GM04504 (cell line): ENCODE measurements around the gene CALN1.
"Not testable (repeated sequence)": the region's sequence is repeated elsewhere in the genome, so short reads cannot be mapped to it uniquely, and the experiment has no call there.

Source experiments
- DNase-seq: peaks from one replicate; pipeline ENCODE4 v3.0.0-alpha.2; 2012; ENCODE audit warnings: low read depth

CALN1 gene

DNA sequence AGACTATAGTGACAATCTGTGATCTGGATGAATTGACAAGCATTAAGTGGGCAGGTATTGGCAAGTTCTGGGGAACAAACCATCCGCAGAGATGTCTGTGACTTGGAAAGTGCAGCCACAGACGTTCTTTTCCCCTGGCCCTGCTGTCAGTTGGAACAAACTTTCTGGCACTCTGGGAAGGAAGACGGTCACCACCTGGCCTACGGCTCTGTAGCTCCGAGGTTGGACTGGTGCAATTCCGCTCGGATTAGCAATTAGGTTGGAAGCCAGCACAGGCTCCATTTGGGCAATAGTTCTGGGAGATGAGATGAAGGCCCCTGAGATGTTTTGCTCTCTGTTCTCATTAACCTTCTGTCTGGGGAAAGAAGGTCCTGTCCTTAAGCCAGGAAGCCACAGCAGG, 437.5 kb downstream of the CALN1 start:
- no peak for DNase-seq

DNA sequence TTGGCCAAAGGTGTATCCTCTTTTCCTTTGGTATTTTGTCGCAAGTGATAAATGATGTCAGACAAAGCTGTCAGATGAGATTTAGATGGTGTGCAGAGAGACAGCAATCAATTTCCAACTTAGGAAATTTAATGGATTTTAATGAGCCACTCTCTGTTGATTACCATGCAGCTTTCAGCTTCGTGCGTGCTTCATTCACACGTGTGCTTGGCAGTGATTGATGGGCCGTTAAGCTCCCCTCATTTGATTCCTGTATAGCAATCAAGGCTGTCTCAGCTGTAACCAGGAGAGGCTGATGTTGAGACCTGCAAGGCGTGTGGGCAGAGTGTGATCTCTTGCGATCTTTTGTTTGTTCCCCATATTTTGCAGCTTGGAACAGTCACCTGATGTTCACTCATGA, 439.6 kb downstream of the CALN1 start:
- no peak for DNase-seq

DNA sequence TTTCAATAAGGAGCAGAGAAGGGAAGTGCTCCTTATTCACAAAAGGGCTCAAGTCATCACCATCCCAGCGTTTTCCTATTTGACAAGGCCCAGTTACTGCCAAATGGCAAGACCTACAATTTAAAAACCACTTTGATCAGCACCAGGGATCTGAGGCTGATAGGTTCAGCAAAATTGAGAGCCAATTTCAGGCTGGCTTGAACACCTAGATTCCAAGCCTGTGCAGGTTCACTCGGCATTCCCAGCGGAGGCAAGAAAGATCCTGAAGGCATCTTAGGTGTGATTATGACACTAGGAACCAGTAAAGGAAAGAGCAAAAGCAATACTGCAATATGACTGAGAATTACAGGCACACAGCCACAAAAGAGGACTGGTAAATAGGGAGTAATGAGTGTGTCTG, 441.4 kb downstream of the CALN1 start:
- no peak for DNase-seq

DNA sequence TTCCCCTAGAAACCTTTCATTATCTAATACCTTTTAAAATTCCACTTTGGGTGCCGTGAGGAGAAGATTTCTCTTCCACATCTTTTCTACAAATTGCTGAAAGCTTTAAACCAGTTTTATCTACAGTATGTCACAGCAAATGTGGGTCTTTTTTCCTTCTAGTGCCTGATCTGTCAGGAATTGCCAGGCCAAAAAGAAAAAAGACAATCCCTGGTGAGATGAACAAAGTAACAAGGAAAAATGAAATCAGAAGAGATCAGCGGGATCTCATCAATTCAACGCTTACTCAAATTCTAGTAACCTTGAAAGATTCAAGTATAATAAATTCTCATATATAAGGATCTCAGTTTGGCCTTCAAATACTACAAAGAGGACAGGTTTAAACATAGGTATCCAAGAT, 449.5 kb downstream of the CALN1 start:
- DNase-seq = no peak

DNA sequence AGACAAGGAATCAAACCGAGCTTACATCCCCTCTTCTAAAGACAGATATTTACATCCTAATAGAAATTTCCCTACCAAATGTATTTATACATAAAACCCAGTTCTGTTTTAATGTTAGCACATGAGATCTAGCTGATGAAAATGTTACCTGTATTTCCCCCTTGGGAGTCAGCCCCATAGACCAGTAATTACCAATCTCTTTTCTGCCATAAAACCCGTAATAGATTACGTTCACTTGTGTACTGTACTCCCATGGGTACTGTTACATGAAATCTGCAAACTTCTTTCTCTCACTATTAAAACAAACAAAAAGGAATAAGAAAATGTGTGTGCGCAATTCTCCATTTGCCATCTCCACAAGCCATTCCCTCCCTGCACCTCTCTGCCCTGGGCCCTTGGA, 450.9 kb downstream of the CALN1 start:
- no peak for DNase-seq

GRCh38 chr7:71942115-71942514, 470.0 kb downstream of the CALN1 start:
- DNase-seq = no peak

DNA sequence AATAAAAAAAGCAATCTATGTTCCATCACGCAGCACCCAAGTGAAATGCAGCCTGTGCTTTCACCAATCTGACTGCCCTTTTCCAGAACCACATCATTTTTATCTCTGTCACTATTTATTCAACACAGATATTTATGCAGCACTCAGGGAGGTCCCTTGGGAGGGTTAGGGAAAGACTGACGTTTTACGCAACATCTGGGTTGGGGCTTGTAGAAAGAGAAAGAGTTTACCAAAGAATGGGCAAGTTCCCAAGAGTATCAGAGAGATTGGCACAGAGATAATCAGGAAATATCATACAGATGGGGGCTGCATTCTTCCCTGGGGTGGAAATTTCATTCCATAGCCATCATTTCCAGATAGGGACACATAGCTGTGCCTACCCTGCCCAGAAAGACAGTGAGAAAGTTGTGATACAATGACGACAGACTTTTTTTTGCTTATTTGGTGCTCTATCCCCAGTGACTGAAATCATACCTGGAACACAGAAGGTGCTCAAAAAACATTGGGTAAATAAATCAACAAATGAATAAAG, 474.2 kb downstream of the CALN1 start:
- DNase-seq = no peak

- DNase-seq = no peak
Measured at GRCh38 chr7:71935674-71936073, 476.5 kb downstream of the CALN1 start.

DNA sequence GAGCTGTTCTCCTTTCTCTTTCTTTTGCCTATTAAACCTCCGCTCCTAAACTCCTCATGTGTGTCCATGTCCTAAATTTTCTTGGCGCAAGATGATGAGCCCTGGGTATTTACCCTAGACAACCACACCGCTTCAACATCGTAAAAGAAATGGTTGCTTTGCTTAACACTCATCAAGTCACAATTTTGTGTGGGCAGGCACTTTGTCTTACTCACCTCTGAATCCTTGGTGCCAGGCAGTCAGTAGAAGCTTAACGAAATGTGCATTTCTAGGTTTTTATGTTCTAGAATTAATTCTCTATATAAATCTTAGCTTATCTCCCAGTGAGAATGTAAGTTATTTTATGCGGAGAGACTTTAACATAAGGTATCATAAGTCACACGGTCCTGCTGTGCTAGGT, 478.7 kb downstream of the CALN1 start:
- DNase-seq = no peak

DNA sequence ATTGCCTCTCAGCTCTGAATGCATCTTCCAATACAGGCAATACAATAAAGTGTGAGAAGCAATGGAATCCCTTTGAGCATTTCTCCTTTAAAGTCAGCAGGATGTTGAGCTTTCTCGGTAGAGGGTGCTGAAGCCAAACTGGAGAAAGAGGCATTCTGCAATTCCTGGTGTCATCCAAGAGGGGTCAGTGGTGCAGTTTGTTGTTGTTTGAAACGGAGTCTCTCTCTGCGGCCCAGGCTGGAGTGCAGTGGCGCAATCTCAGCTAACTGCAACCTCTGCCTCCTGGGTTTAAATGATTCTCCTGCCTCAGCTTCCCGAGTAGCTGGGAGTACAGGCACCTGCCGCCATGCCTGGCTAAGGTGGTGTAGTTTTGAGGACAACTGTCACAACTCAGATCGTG, 486.5 kb downstream of the CALN1 start:
- no peak for DNase-seq

DNA sequence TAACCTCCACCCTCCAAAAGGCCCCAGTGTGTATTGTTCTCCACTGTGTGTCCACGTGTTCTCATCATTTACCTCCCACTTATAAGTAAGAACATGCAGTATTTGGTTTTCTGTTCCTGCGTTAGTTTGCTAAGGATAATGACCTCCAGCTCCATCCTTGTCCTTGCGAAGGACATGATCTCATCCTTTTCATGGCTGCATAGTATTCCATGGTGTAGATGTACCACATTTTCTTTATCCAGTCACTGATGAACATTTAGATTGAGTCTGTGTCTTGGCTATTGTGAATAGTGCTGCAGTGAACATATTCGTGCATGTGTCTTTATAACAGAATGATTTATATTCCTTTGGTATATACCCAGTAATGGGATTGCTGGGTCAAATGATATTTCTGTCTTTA, 497.9 kb downstream of the CALN1 start:
- DNase-seq = not testable (repeated sequence)

DNA sequence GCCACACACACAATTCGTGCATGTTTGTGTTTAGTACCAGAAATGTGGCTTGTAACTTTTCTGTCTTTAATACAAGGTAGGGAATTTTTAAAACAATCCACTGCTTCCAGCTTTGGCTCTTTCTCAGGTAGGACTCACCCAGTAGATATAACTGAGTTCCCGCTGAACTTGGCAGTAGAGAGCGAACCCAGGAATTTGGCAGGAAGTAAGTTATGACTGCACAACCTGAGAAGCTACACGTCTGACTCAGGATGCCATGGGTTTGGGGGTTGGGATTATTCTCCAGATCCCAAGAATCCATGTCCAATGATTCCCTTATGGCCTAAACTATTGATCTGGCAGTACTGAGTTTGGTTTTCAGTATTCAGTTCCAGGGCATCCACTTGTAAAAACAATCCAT, 499.7 kb downstream of the CALN1 start:
- DNase-seq = no peak

- DNase-seq = no peak
Measured at GRCh38 chr7:71911051-71911450, 501.1 kb downstream of the CALN1 start.

DNA sequence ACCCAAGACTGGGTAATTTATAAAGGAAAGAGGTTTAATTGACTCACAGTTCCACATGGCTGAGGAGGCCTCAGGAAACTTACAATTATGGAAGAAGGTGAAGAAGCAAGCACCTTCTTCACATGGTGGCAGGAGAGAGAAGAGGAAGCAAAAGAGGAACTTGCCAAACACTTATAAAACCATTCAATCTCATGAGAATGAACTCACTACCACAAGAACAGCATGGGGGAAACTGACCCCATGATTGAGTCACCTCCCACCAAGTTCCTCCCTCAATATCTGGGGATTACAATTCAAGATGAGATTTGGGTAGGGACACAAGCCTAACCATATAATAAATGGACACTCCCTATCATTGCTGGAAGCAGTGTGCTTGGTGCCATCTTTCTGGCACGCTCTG, 506.3 kb downstream of the CALN1 start:
- DNase-seq = no peak

- no peak for DNase-seq
Measured at GRCh38 chr7:71904484-71904883, 507.7 kb downstream of the CALN1 start.

- DNase-seq = no peak
Measured at GRCh38 chr7:71900556-71900955, 511.6 kb downstream of the CALN1 start.

- no peak for DNase-seq
Measured at GRCh38 chr7:71896535-71896934, 515.6 kb downstream of the CALN1 start.

- no peak for DNase-seq
Measured at GRCh38 chr7:71886046-71886445, 526.1 kb downstream of the CALN1 start.

- DNase-seq = no peak
Measured at GRCh38 chr7:71885487-71885886, 526.7 kb downstream of the CALN1 start.

DNA sequence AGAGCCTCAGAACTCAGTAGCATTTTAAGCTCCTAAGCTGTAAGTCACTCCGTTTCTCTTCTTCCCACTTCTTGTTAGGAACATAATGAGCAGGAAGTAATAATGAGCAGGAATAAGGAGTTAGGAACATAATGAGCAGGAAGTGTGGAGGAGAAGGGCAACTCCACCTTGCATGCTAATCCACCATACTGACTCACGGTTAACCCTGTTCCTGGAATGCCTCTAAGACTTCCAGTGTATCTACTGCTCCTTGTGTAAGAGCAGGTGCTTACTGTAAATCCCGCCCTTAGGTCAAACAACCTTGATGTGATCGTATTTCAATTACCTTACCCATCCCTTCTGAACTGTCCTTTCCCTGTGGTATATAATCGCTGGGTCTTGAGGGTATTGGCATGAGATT, 528.7 kb downstream of the CALN1 start:
- DNase-seq = no peak

DNA sequence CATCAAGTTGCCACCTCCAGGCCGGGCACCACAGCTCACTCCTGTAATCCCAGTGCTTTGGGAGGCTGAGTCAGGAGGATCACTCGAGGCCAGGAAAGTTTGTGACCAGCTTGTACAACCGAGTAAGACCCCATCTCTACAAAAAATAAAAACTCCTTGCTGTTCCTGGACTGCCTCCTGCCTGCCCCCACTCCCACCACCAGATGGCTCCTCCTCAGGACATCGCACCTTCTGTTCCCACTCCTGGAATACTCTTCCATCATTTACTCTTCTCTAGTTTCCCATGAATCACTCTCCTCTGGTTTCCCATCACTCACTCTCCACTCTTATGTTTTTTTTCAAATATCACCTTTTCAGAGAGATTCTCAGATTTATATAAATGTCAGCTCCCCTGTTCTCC, 540.7 kb downstream of the CALN1 start:
- DNase-seq = no peak

DNA sequence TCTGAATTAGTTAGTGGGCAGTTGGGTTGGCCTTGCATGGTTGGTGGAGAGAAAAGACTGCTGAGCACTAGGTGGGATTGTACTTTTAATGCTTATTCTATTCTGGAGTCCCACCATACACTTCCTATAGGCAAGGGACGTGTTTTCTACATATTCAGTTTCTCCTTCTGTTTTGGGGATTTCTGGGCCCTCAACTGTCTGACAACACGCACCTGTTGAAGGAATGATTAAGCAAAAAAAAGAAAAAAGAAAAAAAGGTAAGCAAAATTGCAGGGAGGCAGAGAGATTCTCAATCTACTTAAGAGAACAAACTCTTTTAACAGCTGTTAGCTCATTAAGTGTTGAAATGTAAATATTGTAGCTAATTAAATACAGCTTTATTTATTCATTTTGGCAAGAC, 541.3 kb downstream of the CALN1 start:
- DNase-seq = no peak

- no peak for DNase-seq
Measured at GRCh38 chr7:71868797-71869196, 543.3 kb downstream of the CALN1 start.

DNA sequence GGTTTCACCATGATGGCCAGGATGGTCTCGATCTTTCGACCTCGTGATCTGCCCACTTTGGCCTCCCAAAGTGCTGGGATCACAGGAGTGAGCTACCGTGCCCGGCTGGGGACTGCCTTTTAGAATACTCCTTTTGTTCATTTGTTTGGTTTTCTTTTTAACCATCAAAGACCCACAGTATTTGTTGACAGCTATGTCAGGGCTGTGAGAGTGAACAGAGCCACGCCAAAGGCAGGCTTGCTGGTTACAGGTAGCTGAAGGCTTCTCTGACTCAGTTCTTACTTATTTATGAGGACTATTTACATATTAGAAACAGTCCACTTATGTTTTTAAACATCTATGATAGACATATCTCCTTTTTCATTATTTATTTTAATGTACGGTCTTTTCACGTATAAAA, 544.5 kb downstream of the CALN1 start:
- DNase-seq = no peak

DNA sequence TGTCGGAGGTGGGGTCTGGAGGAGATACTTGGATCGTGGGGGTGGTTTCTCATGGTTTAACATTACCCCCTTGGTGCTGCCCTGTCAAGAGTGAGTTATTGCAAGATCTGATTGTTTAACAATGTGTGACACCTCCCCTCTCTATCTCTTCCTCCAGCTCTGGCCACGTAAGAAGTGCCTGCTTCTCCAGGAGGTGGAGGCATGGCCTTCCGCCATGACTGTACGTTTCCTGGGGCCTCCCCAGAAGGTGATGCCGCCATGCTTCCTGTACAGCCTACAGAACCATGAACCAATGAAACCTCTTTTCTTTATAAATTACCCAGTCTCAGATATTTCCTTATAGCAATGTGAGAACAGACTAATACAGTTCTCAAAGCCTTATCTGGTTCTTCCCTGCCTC, 547.0 kb downstream of the CALN1 start:
- DNase-seq = no peak
